NCI-H1417 (cell line): ENCODE results near the gene LARP4B.

ENCODE experiments used
- DNase-seq, 3 experiments: peaks; one replicate each; lab custom pipeline; 2025; lab: John Stamatoyannopoulos, UW

Gene LARP4B

DNA sequence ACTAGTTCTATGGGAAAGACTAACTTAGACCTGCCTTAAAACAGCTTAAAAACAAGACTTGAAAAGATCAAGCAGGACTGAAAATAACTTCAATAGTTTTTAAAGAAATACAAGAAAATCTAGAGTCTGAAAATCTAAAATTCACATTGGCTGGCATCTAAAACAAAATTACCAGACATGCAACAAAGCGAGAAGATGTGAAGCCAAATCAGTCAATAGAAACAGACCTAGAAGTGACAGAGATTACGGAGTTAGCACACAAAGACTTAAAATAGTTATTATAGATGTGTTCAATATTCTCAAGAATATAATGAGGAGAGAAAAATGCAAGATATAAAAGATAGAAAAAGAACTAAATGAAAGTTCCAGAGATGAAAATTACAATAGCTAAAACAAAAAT lies 163.7 kb downstream of the LARP4B start:
- DNase-seq = no peak

DNA sequence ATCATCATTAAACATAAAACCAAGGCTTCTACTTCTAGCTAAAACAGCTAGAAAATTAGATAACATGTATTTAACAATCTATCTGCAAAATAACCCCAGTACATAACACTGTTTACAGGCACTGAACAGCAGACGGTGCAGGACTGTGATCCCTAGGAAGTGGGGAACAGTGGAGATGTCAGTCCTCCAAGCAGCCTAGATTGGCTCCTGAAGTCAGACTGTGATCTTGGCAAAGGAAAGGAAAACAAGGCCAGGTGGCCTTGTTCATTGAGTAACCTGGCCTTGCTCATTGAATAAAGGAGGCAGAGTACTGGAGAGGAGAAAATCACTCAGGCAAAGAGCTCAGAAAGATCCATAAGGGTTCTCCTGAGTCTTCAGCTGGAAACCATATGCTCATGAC lies 164.3 kb downstream of the LARP4B start:
- no peak for DNase-seq

DNA sequence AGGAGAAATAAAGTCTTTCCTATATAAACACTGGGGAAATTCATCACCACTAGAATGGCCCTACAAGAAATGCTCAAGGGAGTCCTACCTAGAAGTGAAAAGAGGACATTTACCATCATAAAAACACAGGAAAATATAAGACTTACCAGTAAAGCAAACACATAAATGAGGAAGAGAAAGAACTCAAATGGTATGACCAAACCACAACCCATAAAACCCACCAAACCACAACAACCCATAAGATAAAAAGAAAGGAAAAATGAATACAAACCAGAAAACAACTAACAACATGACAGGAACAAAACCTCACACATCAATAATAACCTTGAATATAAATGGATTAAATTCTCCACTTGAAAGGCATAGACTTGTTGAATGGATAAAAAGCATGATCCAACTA lies 170.1 kb downstream of the LARP4B start:
- no peak for DNase-seq

DNA sequence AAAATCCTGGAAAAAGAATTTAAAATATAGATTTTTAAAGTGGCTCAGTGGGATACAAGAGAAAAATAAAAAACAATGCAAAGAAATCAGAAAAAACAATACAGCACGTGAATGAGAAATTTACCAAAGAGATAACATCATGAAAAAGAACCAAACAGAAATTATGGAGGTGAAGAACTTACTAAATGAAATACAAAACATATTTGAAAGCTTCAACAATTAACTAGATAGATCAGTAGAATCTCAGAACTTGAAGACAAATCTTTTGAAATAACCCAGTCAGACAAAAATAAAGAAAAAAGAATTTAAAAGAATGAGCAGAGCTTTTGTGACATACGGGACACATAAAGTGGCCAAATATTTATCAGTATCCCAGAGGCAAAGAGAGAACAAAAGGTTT lies 170.9 kb downstream of the LARP4B start:
- DNase-seq = no peak

DNA sequence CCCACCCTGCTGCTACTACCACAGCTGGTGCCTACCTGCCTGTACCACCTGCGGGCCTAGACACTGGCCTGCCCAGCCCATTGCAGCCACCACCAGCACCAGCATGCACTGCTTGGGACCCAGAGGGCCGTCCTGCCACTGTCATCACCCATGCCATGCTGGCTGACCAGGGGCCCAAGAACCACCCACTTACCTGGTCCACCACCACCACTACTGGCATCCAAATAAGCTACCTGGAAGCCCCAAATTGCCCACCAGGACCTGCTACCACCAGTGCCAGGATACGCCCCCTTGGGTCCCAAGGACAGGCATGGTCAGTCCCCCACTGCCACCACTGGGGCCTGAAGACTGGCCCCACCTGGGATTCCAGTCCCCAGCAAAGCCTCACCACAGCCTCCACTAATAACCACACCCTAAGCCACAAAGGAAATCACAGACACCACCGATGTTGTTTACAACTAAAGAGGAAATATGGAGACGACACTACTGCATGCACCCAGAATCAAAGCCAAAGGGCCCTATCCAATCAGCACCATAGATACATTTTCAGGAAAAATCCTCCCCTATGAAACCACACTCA lies 171.5 kb downstream of the LARP4B start:
- DNase-seq = no peak
